ENCODE results near the gene SVOPL. TPM values are rescaled to one million over a fixed set of nuclear protein-coding genes. Genes with fewer than 3 reads are reported as not detected.

SVOPL gene
- total RNA-seq, 2 donors from 2014 or later: not detected

DNA sequence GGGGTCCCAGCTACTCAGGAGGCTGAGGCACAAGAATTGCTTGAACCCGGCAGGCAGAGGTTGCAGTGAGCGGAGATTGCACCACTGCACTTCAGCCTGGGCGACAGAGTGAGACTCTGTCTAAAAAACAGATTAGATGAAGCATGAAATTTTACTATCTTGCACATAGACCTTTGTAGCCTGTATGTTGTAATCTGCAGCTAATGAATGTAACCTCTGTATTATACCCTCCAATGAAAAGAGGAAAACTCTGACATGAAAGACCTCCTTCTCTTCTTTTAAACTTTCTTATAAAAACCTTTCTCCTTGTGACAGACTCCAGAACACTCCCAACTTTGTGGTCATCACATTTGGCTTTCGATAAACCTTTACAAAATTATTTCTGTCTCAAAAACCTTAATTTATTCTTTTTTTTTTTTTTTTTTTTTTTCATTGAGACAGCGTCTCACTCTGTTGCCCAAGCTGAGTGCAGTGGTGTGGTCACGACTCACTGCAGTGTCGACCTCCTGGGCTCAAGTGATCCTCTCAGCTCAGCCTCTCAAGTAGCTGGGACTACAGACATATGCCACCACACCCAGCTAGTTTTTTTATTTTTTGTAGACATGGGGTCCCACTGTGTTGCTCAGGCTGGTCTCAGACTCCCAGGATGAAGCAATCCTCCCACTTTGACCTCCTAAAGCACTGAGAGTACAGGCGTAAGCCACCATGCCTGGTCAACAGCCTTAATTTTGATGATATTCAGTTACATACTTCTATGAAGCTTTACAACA is 97.4 kb downstream of the SVOPL start:
- no peaks in the 10 kb centered on the region for H3K9me3 Mint-ChIP-seq
- H3K27ac Mint-ChIP-seq: no peak overlapping the region
- H3K36me3 Mint-ChIP-seq: no peaks in the 10 kb centered on the region
- DNase-seq (ENCODE audit: low spot score in 2 of 2): no peak
- ATAC-seq: peak in 1 of 2 donors; percentile 36

DNA sequence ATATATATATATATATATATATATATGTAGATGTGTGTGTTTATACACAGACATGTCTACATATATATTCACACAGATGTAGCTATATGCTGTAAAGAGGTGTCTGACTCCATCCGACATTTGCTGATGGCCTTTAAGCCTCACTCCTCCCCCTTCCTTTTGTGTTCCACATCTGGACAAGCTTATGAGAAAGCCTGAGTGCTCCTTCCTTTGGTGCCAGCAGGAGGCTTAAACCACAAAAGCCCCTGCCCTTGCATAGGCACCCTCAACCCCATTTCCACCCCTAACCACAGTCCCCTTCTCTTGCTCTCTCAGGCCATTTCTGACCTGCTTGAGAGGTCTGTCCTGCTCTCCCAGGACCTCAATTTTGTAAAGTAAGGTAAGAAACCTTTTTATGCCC is 98.7 kb downstream of the SVOPL start:
- DNase-seq (ENCODE audit: low spot score in 2 of 2) (no peak), ATAC-seq (no peak)
- H3K27ac Mint-ChIP-seq: no peak overlapping the region
- H3K9me3 Mint-ChIP-seq: no peaks in the 10 kb centered on the region
- H3K36me3 Mint-ChIP-seq: no peaks in the 10 kb centered on the region

DNA sequence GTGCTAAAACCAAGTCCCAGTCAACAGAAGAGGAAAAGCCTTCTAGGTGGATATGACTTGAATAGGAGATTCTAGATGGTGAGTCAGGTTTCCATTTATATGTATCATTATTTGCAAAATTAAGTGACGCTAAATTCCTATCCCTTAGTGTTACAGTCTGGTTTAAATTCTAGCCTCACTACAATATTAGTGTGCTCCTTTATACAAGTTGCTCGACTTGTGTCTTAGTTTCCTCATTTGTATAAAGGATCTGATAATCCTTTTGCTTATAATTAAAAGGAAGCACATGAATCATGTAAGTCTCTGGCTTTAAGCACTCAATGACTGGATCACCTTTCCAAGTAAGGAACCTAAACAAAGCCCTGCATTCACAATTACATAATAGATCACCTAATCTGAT is 105.7 kb downstream of the SVOPL start:
- H3K36me3 Mint-ChIP-seq: no peaks in the 10 kb centered on the region
- no peak for DNase-seq (ENCODE audit: low spot score in 2 of 2)
- no peak for ATAC-seq
- H3K27ac Mint-ChIP-seq: peak overlapping the region in 1 of 2 donors; percentile 29
- H3K9me3 Mint-ChIP-seq: no peaks in the 10 kb centered on the region

DNA sequence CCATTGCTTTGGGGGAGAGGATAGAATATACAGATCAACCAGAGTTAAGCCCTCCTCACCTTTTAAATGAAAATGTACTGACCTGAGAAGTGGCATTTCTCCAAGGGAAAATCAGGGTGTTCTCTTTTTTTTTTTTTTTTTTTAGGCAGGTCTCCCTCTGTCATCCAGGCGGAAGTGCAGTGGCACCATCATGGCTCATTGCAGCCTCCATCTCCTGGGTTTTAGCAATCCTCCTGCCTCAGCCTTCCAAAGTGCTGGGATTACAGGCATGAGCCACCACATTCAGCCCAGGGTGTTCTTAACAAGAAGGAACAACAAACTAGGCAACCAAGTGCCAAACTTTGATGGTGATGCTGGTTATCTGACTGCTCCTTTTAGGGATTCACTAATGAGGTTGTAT is 111.0 kb downstream of the SVOPL start:
- no peaks in the 10 kb centered on the region for H3K9me3 Mint-ChIP-seq
- no peaks in the 10 kb centered on the region for H3K36me3 Mint-ChIP-seq
- DNase-seq (ENCODE audit: low spot score in 2 of 2): no peak
- H3K27ac Mint-ChIP-seq: no peak overlapping the region
- no peak for ATAC-seq

GRCh38 chr7:138588986-138589385 is 112.2 kb downstream of the SVOPL start:
- no peak overlapping the region for H3K27ac Mint-ChIP-seq
- H3K9me3 Mint-ChIP-seq: no peaks in the 10 kb centered on the region
- DNase-seq (ENCODE audit: low spot score in 2 of 2) (no peak), ATAC-seq (no peak)
- H3K36me3 Mint-ChIP-seq: peaks cover under 1 to 9% of the 10 kb centered on the region in 2 donors

DNA sequence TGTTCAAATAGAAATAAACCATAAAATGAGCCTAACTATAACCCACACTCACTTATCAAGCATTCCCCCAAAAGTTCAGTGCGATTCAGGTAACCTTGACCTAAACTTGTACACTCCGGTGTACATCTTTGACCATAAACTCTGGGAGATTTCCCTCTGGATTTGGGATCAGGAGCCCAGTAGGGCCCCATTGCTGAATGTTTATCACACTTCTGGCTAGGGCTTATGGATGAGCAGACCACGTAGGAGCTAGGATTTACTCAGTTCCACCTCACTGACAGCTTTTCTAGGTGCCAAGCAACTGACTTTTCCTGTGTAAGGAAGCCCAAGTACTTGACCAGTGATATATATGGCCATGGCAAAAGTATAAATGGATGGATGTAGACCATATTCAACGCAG is 113.7 kb downstream of the SVOPL start:
- DNase-seq (ENCODE audit: low spot score in 2 of 2): no peak
- Mint-ChIP-seq H3K36me3 (peaks cover 6 to 9% of the 10 kb centered on the region in 2 donors), H3K9me3 (no peaks in the 10 kb centered on the region), H3K27ac (no peak overlapping the region)
- ATAC-seq: no peak

GRCh38 chr7:138585283-138585993 is 115.7 kb downstream of the SVOPL start:
- Mint-ChIP-seq H3K36me3 (peaks cover 6 to 9% of the 10 kb centered on the region in 2 donors), H3K27ac (no peak overlapping the region), H3K9me3 (no peaks in the 10 kb centered on the region)
- ATAC-seq (no peak), DNase-seq (ENCODE audit: low spot score in 2 of 2) (no peak)

DNA sequence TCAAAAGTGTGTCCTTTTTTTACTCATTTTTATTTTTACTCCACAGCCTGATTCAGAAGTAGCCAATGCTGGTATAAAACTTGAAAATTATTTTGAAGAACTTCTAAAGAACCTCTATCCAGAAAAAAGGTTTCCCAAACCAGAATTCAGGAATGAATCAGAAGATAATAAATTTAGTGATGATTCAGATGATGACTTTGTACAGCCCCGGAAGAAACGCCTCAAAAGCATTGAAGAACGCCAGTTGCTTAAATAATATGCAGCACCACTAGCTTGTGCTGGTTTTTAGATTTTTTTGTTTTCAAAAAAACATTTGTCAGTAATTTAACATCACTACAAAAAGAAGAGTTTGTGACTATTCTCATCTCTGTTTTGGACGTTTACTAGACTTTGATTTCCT is 116.5 kb downstream of the SVOPL start:
- Mint-ChIP-seq H3K27ac (peak overlapping the region in 1 of 2 donors; percentile 16), H3K9me3 (no peaks in the 10 kb centered on the region), H3K36me3 (peaks cover 6 to 9% of the 10 kb centered on the region in 2 donors)
- no peak for DNase-seq (ENCODE audit: low spot score in 2 of 2)
- ATAC-seq: no peak

DNA sequence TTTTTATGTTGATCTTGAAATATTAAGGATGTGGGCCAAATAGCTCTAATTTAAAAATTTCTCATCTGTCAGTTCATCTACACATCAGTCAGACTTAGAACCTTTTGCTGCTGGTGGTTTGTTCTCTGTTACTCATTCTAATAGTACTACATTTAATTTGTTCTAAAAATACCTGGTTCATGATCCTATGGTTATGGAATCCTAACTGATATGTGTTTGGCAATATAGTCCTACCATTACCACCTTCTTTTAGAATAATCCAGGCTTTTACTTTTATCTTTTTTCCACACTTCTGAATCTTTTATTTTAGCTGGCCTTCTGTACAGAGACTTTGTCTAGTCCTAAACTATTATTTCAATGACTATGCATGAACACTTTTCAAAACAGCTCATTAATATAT is 116.9 kb downstream of the SVOPL start:
- DNase-seq (ENCODE audit: low spot score in 2 of 2): no peak
- Mint-ChIP-seq H3K9me3 (no peaks in the 10 kb centered on the region), H3K36me3 (peaks cover 6 to 9% of the 10 kb centered on the region in 2 donors), H3K27ac (no peak overlapping the region)
- ATAC-seq: no peak

- no peak overlapping the region for H3K27ac Mint-ChIP-seq
- H3K9me3 Mint-ChIP-seq: no peaks in the 10 kb centered on the region
- no peak for DNase-seq (ENCODE audit: low spot score in 2 of 2)
- ATAC-seq: no peak
- H3K36me3 Mint-ChIP-seq: peaks cover 9 to 20% of the 10 kb centered on the region in 2 donors
Observed at GRCh38 chr7:138581065-138581464, 120.1 kb downstream of the SVOPL start.

- peaks cover 11 to 20% of the 10 kb centered on the region in 2 donors for H3K36me3 Mint-ChIP-seq
- H3K27ac Mint-ChIP-seq: no peak overlapping the region
- DNase-seq (ENCODE audit: low spot score in 2 of 2): no peak
- no peaks in the 10 kb centered on the region for H3K9me3 Mint-ChIP-seq
- no peak for ATAC-seq
Observed at GRCh38 chr7:138579671-138580070, 121.5 kb downstream of the SVOPL start.

- Mint-ChIP-seq H3K27ac (no peak overlapping the region), H3K36me3 (peaks cover 5 to 20% of the 10 kb centered on the region in 2 donors), H3K9me3 (no peaks in the 10 kb centered on the region)
- DNase-seq (ENCODE audit: low spot score in 2 of 2): no peak
- no peak for ATAC-seq
Observed at GRCh38 chr7:138579136-138579535, 122.0 kb downstream of the SVOPL start.

GRCh38 chr7:138575897-138576428 is 125.2 kb downstream of the SVOPL start:
- no peaks in the 10 kb centered on the region for H3K9me3 Mint-ChIP-seq
- no peak overlapping the region for H3K27ac Mint-ChIP-seq
- DNase-seq (ENCODE audit: low spot score in 2 of 2) (no peak), ATAC-seq (no peak)
- peaks cover 5 to 20% of the 10 kb centered on the region in 2 donors for H3K36me3 Mint-ChIP-seq

- Mint-ChIP-seq H3K9me3 (no peaks in the 10 kb centered on the region), H3K36me3 (peaks cover 10 to 37% of the 10 kb centered on the region in 2 donors), H3K27ac (no peak overlapping the region)
- ATAC-seq (no peak), DNase-seq (ENCODE audit: low spot score in 2 of 2) (no peak)
Observed at GRCh38 chr7:138573741-138574140, 127.4 kb downstream of the SVOPL start.

DNA sequence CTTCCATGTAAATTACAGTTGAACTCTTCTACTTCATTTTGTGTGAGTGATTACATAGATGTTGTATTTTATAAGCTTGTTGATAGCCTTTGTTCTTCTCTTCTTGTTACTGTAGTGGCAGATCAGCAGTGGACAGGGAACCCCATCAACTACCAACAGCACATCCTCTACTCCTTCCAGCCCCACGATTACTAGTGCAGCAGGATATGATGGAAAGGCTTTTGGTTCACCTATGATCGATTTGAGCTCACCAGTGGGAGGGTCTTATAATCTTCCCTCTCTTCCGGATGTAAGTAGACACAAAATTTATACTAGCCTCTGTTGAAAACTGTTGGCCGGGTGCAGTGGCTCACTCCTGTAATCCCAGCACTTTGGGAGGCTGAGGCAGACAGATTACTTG is 130.4 kb downstream of the SVOPL start:
- no peak for DNase-seq (ENCODE audit: low spot score in 2 of 2)
- H3K9me3 Mint-ChIP-seq: peaks cover 0 to 2% of the 10 kb centered on the region in 2 donors
- peaks cover 13 to 34% of the 10 kb centered on the region in 2 donors for H3K36me3 Mint-ChIP-seq
- no peak overlapping the region for H3K27ac Mint-ChIP-seq
- no peak for ATAC-seq

GRCh38 chr7:138569418-138569817 is 131.7 kb downstream of the SVOPL start:
- ATAC-seq (no peak), DNase-seq (ENCODE audit: low spot score in 2 of 2) (no peak)
- Mint-ChIP-seq H3K36me3 (peaks cover 23 to 47% of the 10 kb centered on the region in 2 donors), H3K9me3 (peaks cover 13 to 15% of the 10 kb centered on the region in 2 donors), H3K27ac (no peak overlapping the region)

DNA sequence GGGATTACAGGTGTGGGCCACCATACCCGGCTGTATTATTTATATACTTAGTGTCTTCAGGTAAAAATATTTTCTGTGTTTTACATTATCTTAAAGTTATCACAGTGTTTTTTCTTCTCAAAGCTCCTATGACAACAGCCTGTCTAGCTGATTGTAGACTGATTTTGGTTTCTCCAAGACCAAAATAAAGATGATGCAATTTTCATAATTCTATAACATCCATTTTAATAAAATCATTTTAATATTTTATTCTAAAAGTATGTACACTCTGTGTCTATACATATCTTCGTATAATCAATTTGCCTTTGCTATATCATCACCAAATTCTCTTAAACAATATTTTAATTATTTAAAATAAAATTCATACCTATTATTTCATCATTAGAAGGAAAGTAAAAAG is 132.5 kb downstream of the SVOPL start:
- ATAC-seq (no peak), DNase-seq (ENCODE audit: low spot score in 2 of 2) (no peak)
- Mint-ChIP-seq H3K27ac (no peak overlapping the region), H3K9me3 (peaks cover 19 to 20% of the 10 kb centered on the region in 2 donors), H3K36me3 (peaks cover 31 to 55% of the 10 kb centered on the region in 2 donors)
